Measurements from ENCODE around the gene EDC4.

EDC4 gene

DNA sequence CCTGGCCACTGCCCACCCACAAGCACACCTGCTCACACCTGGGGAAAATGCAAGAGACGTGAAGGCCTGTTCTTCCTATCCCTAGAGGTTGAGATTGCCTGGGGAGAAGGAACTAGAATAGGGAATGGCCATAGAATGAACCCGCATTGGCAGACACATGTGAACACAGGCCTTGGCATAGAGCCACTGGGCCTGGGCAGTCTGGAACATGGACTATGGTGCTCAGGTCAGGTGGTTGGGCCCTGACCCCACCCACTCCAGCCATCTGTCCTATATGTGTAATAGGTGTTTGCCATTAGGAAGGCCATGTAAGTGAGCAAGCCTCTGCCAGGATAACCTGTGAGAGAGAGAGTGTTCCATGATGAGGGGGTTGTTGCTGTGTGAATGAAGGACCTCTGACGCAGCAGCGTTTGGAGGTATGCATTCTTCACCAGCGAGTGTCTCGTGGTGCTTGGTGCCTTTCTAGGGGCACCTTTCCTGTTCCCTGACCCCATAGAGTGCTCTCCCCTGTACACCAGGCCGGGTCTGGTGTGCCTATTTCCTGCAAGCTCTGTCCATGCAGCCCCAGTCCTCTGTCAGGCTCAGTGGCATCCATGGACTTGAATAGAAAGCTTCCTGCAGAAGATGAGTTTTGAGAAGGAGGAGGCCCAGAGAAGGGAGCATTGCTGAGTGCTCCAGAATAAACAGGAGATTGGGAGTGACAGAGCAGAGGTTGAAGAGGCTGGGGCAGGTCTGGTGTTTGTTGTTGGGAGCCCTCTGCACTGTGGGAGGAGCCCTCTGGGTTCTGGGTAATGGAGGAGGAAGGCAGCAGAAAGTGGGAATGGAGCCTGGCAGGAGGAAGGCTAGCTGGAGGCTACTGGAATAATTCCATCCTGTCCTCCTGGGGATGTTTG, 43.2 kb downstream of the EDC4 start:
- H3K27me3 ChIP-seq (ENCODE audit: insufficient read depth, poor library complexity, severe bottlenecking), result no peaks in the 10 kb centered on the region
- DNase-seq (ENCODE audit: low read depth in 1 of 2, low spot score in 1 of 2), result no peak
- H3K4me3 ChIP-seq (replicated peaks; ENCODE audit: insufficient read depth, low read length), result no peak overlapping the region
- TF ChIP-seq, protein P1, sequence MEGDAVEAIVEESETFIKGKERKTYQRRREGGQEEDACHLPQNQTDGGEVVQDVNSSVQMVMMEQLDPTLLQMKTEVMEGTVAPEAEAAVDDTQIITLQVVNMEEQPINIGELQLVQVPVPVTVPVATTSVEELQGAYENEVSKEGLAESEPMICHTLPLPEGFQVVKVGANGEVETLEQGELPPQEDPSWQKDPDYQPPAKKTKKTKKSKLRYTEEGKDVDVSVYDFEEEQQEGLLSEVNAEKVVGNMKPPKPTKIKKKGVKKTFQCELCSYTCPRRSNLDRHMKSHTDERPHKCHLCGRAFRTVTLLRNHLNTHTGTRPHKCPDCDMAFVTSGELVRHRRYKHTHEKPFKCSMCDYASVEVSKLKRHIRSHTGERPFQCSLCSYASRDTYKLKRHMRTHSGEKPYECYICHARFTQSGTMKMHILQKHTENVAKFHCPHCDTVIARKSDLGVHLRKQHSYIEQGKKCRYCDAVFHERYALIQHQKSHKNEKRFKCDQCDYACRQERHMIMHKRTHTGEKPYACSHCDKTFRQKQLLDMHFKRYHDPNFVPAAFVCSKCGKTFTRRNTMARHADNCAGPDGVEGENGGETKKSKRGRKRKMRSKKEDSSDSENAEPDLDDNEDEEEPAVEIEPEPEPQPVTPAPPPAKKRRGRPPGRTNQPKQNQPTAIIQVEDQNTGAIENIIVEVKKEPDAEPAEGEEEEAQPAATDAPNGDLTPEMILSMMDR (IDR thresholded peaks at IDR 0.05; ENCODE audit: insufficient read depth, low read length), result no peak
- TF ChIP-seq, protein P2, sequence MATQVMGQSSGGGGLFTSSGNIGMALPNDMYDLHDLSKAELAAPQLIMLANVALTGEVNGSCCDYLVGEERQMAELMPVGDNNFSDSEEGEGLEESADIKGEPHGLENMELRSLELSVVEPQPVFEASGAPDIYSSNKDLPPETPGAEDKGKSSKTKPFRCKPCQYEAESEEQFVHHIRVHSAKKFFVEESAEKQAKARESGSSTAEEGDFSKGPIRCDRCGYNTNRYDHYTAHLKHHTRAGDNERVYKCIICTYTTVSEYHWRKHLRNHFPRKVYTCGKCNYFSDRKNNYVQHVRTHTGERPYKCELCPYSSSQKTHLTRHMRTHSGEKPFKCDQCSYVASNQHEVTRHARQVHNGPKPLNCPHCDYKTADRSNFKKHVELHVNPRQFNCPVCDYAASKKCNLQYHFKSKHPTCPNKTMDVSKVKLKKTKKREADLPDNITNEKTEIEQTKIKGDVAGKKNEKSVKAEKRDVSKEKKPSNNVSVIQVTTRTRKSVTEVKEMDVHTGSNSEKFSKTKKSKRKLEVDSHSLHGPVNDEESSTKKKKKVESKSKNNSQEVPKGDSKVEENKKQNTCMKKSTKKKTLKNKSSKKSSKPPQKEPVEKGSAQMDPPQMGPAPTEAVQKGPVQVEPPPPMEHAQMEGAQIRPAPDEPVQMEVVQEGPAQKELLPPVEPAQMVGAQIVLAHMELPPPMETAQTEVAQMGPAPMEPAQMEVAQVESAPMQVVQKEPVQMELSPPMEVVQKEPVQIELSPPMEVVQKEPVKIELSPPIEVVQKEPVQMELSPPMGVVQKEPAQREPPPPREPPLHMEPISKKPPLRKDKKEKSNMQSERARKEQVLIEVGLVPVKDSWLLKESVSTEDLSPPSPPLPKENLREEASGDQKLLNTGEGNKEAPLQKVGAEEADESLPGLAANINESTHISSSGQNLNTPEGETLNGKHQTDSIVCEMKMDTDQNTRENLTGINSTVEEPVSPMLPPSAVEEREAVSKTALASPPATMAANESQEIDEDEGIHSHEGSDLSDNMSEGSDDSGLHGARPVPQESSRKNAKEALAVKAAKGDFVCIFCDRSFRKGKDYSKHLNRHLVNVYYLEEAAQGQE (IDR thresholded peaks at IDR 0.05; ENCODE audit: insufficient replicate concordance, low read depth), result no peak
- TF ChIP-seq GABPA (IDR thresholded peaks at IDR 0.05; ENCODE audit: low read depth) (no peak), SPI1 (IDR thresholded peaks at IDR 0.05; ENCODE audit: borderline replicate concordance, low read depth) (no peak), POLR2AphosphoS5 (IDR thresholded peaks at IDR 0.05; ENCODE audit: low read depth) (no peak)
- no peak overlapping the region for H3K27ac ChIP-seq (replicated peaks)

DNA sequence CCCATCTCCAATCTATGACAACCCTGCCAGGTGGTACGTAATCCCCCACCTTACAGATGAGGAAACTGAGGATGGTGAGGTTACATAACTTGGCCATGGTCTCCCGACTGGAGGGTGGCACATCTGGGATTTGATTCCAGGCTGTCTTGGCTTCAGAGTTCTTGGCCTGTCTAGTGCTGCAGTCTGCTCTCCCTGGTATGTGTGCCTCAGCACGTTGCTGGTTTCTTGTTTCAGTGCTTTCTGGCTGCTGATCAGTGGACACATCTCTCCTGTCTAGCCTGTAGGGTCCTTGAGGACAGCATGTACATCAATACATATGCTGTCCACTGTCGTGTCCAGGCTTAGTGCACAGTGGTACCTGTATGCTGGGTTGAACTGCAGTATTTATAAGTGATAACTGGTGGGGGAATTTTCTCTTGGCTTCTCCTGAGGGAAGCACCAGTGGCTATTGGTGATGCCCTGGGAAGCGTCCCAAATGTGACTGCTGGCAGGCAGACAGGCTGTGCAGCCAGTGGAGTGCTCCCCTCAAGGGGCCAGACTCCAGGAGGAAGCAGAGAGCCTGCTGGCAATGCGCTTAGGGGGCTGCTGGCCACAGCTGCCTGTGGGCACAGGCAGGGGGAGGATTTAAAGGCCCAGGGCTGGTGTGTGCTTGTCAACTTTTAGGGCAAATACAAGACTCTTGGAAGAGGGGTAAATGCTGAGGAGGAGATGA, 44.4 kb downstream of the EDC4 start:
- DNase-seq (ENCODE audit: low read depth in 1 of 2, low spot score in 1 of 2), result no peak
- TF ChIP-seq GABPA (IDR thresholded peaks at IDR 0.05; ENCODE audit: low read depth), result no peak
- TF ChIP-seq, protein P1 (IDR thresholded peaks at IDR 0.05; ENCODE audit: insufficient read depth, low read length), result no peak
- TF ChIP-seq SPI1 (IDR thresholded peaks at IDR 0.05; ENCODE audit: borderline replicate concordance, low read depth), result no peak
- no peak for TF ChIP-seq POLR2AphosphoS5 (IDR thresholded peaks at IDR 0.05; ENCODE audit: low read depth)
- TF ChIP-seq, protein P2 (IDR thresholded peaks at IDR 0.05; ENCODE audit: insufficient replicate concordance, low read depth), result no peak
- H3K27ac ChIP-seq (replicated peaks), result no peak overlapping the region

DNA sequence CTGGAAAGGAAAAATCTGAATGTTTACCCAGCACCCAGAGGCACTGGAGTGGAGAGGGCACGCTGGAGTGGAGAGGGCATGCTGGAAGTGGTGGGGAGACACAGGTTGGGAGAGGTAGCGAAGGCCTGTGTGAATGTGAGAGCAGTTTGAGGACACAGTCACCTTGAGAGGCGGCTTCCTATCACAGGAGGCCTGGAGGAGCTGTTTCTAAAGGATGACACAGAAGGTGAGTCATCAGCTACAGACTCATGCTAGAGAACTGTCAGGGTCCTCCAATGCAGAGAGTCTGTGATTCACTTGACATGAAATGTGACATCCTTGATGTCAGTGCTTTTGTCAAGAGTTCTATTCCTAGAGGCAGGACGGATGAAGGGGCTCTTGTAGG, 45.0 kb downstream of the EDC4 start:
- H3K27me3 ChIP-seq (ENCODE audit: insufficient read depth, poor library complexity, severe bottlenecking), result no peaks in the 10 kb centered on the region
- DNase-seq (ENCODE audit: low read depth in 1 of 2, low spot score in 1 of 2), result no peak
- H3K27ac ChIP-seq (replicated peaks), result no peak overlapping the region
- no peak overlapping the region for H3K4me3 ChIP-seq (replicated peaks; ENCODE audit: insufficient read depth, low read length)
- TF ChIP-seq, protein P2 (IDR thresholded peaks at IDR 0.05; ENCODE audit: insufficient replicate concordance, low read depth), result no peak
- TF ChIP-seq POLR2AphosphoS5 (IDR thresholded peaks at IDR 0.05; ENCODE audit: low read depth), result no peak

More for the DNA sequence above, 44.4 kb downstream of the EDC4 start:
- H3K27me3 ChIP-seq (ENCODE audit: insufficient read depth, poor library complexity, severe bottlenecking), result no peaks in the 10 kb centered on the region
- no peak overlapping the region for H3K4me3 ChIP-seq (replicated peaks; ENCODE audit: insufficient read depth, low read length)
